ENCODE results near the gene ROCK2. TPM values are rescaled to one million over a fixed set of nuclear protein-coding genes. Genes with fewer than 3 reads are reported as not detected.

Gene ROCK2
- polyA plus RNA-seq, 1 donor (not counting 4 experiments of a cell fraction or from before 2014, with no cell fraction given): 12.6 TPM

- Histone ChIP-seq H4K20me1 (ENCODE audit: control insufficient read depth, extremely low read depth, insufficient read depth, low read length) (no peaks in the 10 kb centered on the region), H3K36me3 (ENCODE audit: control insufficient read depth in 2 of 2, extremely low read depth in 1 of 2, insufficient read depth in 2 of 2, low read length in 2 of 2) (no peaks in the 10 kb centered on the region), H3K27me3 (ENCODE audit: control insufficient read depth, extremely low read depth, insufficient read depth, low read length) (no peaks in the 10 kb centered on the region), H3K9ac (ENCODE audit: control insufficient read depth, extremely low read depth, insufficient read depth, low read length) (no peak overlapping the region), H3K9me3 (ENCODE audit: control insufficient read depth, low read depth, low read length) (no peaks in the 10 kb centered on the region), H3K4me2 (ENCODE audit: control insufficient read depth, extremely low read depth, insufficient read depth, low read depth, low read length) (peak overlapping the region; percentile 17), H2AFZ (ENCODE audit: control insufficient read depth, low read length) (no peak overlapping the region), H3K27ac (ENCODE audit: control insufficient read depth, insufficient read depth, low read length) (peak overlapping the region; percentile 7), H3K9me1 (ENCODE audit: control insufficient read depth, extremely low read depth, insufficient read depth, low read length) (no peaks in the 10 kb centered on the region), H3K79me2 (ENCODE audit: control insufficient read depth, insufficient read depth, low read length) (no peaks in the 10 kb centered on the region), H3K4me3 (ENCODE audit: control insufficient read depth in 2 of 3, extremely low read depth in 1 of 3, insufficient read depth in 2 of 3, low read depth in 1 of 3, low read length in 3 of 3) (no peak overlapping the region), H3K4me1 (ENCODE audit: control insufficient read depth, extremely low read depth, insufficient read depth, low read length) (peaks cover 29% of the 10 kb centered on the region)
- dilution Hi-C loops (cut with MboI; ENCODE audit: extremely low pct_ligation_motif_present, low sequenced_read_pairs): no loop called here
- FAIRE-seq: peak; percentile 55
- TF ChIP-seq EZH2 (IDR thresholded peaks at IDR 0.05; ENCODE audit: low read length) (no peak), CTCF (optimal IDR thresholded peaks at IDR 0.05 in 1 of 3, IDR thresholded peaks at IDR 0.05 in 1 of 3, conservative IDR thresholded peaks at IDR 0.05 in 1 of 3; ENCODE audit: extremely low read depth in 1 of 3, insufficient read depth in 2 of 3, low read length in 3 of 3) (no peak)
- DNase-seq (ENCODE audit: low read depth, low spot score): peak; percentile 80
These were observed 26.1 kb upstream of the ROCK2 start for GRCh38 chr2:11370377-11371091.

DNA sequence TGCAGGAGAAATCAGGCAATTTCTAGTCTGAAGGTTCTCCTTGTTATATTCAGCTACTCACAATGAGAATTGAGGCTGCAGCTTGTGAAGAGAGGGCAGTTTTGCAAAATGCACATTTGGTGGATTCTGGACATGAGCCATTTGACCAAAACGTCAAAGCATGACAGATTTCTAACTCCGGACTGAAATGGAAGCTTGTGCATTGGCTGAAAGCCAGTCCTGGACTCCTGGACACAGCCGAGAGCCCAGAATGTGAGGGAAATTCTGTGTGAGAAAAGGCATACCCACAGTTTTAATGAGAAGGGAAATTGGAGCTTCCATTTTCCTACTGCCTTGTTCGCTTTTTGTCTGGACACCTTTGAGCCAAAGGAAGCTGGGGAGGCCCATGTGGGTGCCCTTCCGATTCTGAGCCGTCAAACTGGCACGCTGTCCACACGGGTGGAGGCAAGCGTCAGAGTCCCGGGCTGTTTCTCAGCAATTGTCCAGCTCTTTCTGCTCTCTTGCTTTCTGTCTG lies 23.7 kb upstream of the ROCK2 start:
- no peaks in the 10 kb centered on the region for H3K27me3 ChIP-seq (ENCODE audit: control insufficient read depth, extremely low read depth, insufficient read depth, low read length)
- no peaks in the 10 kb centered on the region for H3K36me3 ChIP-seq (ENCODE audit: control insufficient read depth in 2 of 2, extremely low read depth in 1 of 2, insufficient read depth in 2 of 2, low read length in 2 of 2)
- no peaks in the 10 kb centered on the region for H4K20me1 ChIP-seq (ENCODE audit: control insufficient read depth, extremely low read depth, insufficient read depth, low read length)
- H3K4me3 ChIP-seq (ENCODE audit: control insufficient read depth in 2 of 3, extremely low read depth in 1 of 3, insufficient read depth in 2 of 3, low read depth in 1 of 3, low read length in 3 of 3): no peak overlapping the region
- DNase-seq (ENCODE audit: low read depth, low spot score) (no peak), FAIRE-seq (no peak)
- no peak overlapping the region for H2AFZ ChIP-seq (ENCODE audit: control insufficient read depth, low read length)
- TF ChIP-seq CTCF (optimal IDR thresholded peaks at IDR 0.05 in 1 of 3, IDR thresholded peaks at IDR 0.05 in 1 of 3, conservative IDR thresholded peaks at IDR 0.05 in 1 of 3; ENCODE audit: extremely low read depth in 1 of 3, insufficient read depth in 2 of 3, low read length in 3 of 3): no peak
- TF ChIP-seq EZH2 (IDR thresholded peaks at IDR 0.05; ENCODE audit: low read length): no peak
- peaks cover 16% of the 10 kb centered on the region for H3K4me1 ChIP-seq (ENCODE audit: control insufficient read depth, extremely low read depth, insufficient read depth, low read length)
- H3K4me2 ChIP-seq (ENCODE audit: control insufficient read depth, extremely low read depth, insufficient read depth, low read depth, low read length): no peak overlapping the region
- dilution Hi-C loops (cut with MboI; ENCODE audit: extremely low pct_ligation_motif_present, low sequenced_read_pairs): no loop called here
- H3K27ac ChIP-seq (ENCODE audit: control insufficient read depth, insufficient read depth, low read length): no peak overlapping the region
- no peak overlapping the region for H3K9ac ChIP-seq (ENCODE audit: control insufficient read depth, extremely low read depth, insufficient read depth, low read length)
- H3K9me1 ChIP-seq (ENCODE audit: control insufficient read depth, extremely low read depth, insufficient read depth, low read length): no peaks in the 10 kb centered on the region
- no peaks in the 10 kb centered on the region for H3K79me2 ChIP-seq (ENCODE audit: control insufficient read depth, insufficient read depth, low read length)
- H3K9me3 ChIP-seq (ENCODE audit: control insufficient read depth, low read depth, low read length): no peaks in the 10 kb centered on the region
